ENCODE data around the gene OARD1.

GRCh38 chr6:41083072-41083471 is 10.9 kb upstream of the OARD1 start:
- TF ChIP-seq CTCF (tag by site-specific recombination; IDR thresholded peaks at IDR 0.05): no peak
- TF ChIP-seq ZNF266 (tag by site-specific recombination; IDR thresholded peaks at IDR 0.05; ENCODE audit: low read depth): no peak
- no peak for TF ChIP-seq PRDM4 (tag by site-specific recombination; IDR thresholded peaks at IDR 0.05)
- TF ChIP-seq ZNF24 (tag by site-specific recombination; IDR thresholded peaks at IDR 0.05): no peak
- TF ChIP-seq ZNF473 (tag by site-specific recombination; IDR thresholded peaks at IDR 0.05): no peak
- no peak for TF ChIP-seq YY2 (tag by site-specific recombination; IDR thresholded peaks at IDR 0.05)
- TF ChIP-seq ZNF133 (tag by site-specific recombination; IDR thresholded peaks at IDR 0.05): no peak
- TF ChIP-seq ZBTB8A (tag by site-specific recombination; IDR thresholded peaks at IDR 0.05): no peak
- no peak for TF ChIP-seq ZNF239 (tag by site-specific recombination; IDR thresholded peaks at IDR 0.05)
- no peak for TF ChIP-seq ZNF433 (tag by site-specific recombination; IDR thresholded peaks at IDR 0.05; ENCODE audit: low read depth)
- no peak for TF ChIP-seq ZNF747 (tag by site-specific recombination; IDR thresholded peaks at IDR 0.05)

Measured in HEK293 (cell line).